MG63 (cell line): ENCODE data around the gene CASP5. TPM values are rescaled to one million over a fixed set of nuclear protein-coding genes. Genes with fewer than 3 reads are reported as not detected.
"Not testable (repeated sequence)": the region's sequence is repeated elsewhere in the genome, so short reads cannot be mapped to it uniquely, and the experiment has no call there.

Experiments used
- DNase-seq: peaks from one replicate; pipeline ENCODE4 v3.0.0-alpha.2; 2020
- H3K27me3 ChIP-seq: fragments of 250-450 bp; sonication (Bioruptor Pico); 2 replicates; pipeline ENCODE4 v1.5.1; 2020; ENCODE audit warnings: mild to moderate bottlenecking, moderate library complexity
- H3K36me3 ChIP-seq: fragments of 250-450 bp; sonication (Bioruptor Pico); 2 replicates; pipeline ENCODE4 v1.5.1; 2020; ENCODE audit warnings: mild to moderate bottlenecking, moderate library complexity
- H3K4me3 ChIP-seq: fragments of 250-450 bp; sonication (Bioruptor Pico); 2 replicates; pipeline ENCODE4 v1.5.1; 2020; ENCODE audit warnings: mild to moderate bottlenecking, moderate library complexity
- H3K9me3 ChIP-seq: fragments of 250-450 bp; sonication (Bioruptor Pico); 2 replicates; pipeline ENCODE4 v1.5.1; 2020; ENCODE audit warnings: mild to moderate bottlenecking, moderate library complexity
- total RNA-seq: library from RNA; depleted of rRNA; stranded (reverse); fragments of >200 nt; shearing (Covaris generic); gene quantifications from 2 replicates; pipeline ENCODE4 v1.2.3, GENCODE V29; 2014; ENCODE audit warnings: low replicate concordance

Gene CASP5
- total RNA-seq, 1 experiment from 2014 or later: not detected

DNA sequence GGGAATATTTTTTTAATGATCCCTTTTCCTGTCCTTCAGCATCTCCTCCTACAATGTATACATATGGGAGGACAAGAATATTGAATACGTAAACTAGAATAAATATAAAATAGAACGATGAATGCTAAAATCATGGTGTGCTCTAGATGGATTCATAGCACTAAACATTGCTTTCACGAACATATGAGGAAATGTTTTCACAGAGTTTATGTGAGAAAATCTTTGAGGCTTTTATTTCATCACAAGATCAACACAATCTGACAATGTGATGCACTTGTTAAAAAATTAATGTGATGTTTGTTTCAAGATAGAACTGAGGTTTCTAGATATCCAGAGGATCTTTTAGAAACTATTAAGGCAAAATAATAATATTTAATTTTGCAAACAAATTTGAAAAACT, 19.2 kb upstream of the CASP5 start:
- no peak for DNase-seq
- no peaks in the 10 kb centered on the region for H3K36me3 ChIP-seq
- no peaks in the 10 kb centered on the region for H3K27me3 ChIP-seq
- no peaks in the 10 kb centered on the region; the same call in 1 of the 2 replicates for H3K9me3 ChIP-seq
- no peak overlapping the region for H3K4me3 ChIP-seq

- DNase-seq: no peak
- no peak overlapping the region for H3K4me3 ChIP-seq
Measured at GRCh38 chr11:105040703-105041102, 17.7 kb upstream of the CASP5 start.

GRCh38 chr11:105034813-105035620, 12.0 kb upstream of the CASP5 start, which contains the start of gene CASP1:
Gene CASP1 (minus strand): TSS chr11:105035144. CDS start chr11:105035113, 31 bp downstream.
- Histone ChIP-seq H3K9me3 (no peaks in the 10 kb centered on the region; the same call in 1 of the 2 replicates), H3K27me3 (no peaks in the 10 kb centered on the region), H3K36me3 (no peaks in the 10 kb centered on the region), H3K4me3 (peak within 1 kb of the TSS; percentile 43)
- peak; percentile 40 for DNase-seq

More at GRCh38 chr11:105040703-105041102, 17.7 kb upstream of the CASP5 start:
- no peaks in the 10 kb centered on the region for H3K27me3 ChIP-seq
- no peaks in the 10 kb centered on the region; the same call in 1 of the 2 replicates for H3K9me3 ChIP-seq
- H3K36me3 ChIP-seq: no peaks in the 10 kb centered on the region

DNA sequence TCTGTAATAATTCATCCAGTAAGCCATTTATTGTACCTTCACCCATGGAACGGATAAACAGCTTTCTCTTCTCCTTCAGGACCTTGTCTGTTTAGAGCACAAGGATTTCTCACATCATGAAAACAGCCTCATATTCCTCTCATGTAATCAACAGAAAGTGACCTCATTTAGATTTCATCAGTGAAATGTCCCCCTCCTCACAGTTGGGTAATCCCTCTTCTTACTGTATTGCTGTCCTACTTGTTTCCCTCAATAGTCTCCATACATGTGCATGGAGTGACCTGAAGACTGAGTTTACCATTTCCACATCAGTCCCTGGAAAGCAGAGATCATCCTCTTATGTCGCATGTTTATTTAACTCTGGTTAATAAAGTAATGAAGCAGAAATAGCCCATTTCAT, 11.4 kb upstream of the CASP5 start:
- not testable (repeated sequence) for H3K9me3 ChIP-seq, H3K27me3 ChIP-seq, DNase-seq, H3K36me3 ChIP-seq
- peak overlapping the region; percentile 43 for H3K4me3 ChIP-seq

- Histone ChIP-seq H3K9me3 (no peaks in the 10 kb centered on the region; the same call in 1 of the 2 replicates), H3K4me3 (no peak overlapping the region), H3K36me3 (no peaks in the 10 kb centered on the region), H3K27me3 (no peaks in the 10 kb centered on the region)
- no peak for DNase-seq
Measured at GRCh38 chr11:105033781-105034180, 10.8 kb upstream of the CASP5 start.

DNA sequence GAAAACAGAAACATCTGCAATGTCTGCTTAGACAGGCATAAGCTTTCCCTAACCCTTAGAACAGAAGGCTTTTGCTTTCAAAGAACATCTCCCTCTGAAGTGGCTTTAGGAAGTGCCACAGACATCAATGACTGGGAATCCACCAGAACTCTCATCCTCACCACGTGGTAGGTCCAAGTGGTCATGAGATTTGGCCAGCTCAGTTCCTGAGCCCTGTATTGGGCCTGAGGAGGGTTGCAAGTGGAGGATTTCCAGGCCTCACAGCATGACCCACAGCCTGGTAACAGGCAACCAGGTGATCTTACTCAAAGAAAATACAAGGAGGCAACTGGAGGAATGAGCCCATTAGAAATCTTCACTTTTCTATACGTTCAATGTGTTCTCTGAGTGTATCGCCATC, 10.4 kb upstream of the CASP5 start:
- Histone ChIP-seq H3K9me3 (no peaks in the 10 kb centered on the region; the same call in 1 of the 2 replicates), H3K27me3 (no peaks in the 10 kb centered on the region), H3K36me3 (no peaks in the 10 kb centered on the region), H3K4me3 (no peak overlapping the region)
- DNase-seq: no peak

DNA sequence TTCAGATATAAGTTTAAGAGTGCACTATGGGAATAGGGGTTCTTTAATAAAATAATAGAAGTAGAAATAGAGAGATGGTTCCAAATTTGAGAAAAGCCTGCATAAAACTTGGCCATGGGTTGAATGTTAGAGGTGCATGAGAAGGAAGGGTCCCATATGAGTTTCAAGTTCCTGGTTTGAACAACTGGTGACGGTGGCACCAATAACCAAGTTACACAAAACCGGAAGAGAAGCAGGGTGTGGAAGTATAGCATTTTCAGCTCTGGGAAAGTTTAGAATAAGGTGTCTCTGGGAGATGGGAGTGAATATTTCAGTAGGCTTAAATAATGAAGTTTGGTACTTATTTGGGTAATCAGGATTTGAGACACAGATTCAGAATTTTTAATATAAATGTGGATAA, 9.5 kb upstream of the CASP5 start:
- H3K4me3 ChIP-seq: no peak overlapping the region
- no peak for DNase-seq
- no peaks in the 10 kb centered on the region for H3K27me3 ChIP-seq
- no peaks in the 10 kb centered on the region for H3K36me3 ChIP-seq
- H3K9me3 ChIP-seq: no peaks in the 10 kb centered on the region; the same call in 1 of the 2 replicates

DNA sequence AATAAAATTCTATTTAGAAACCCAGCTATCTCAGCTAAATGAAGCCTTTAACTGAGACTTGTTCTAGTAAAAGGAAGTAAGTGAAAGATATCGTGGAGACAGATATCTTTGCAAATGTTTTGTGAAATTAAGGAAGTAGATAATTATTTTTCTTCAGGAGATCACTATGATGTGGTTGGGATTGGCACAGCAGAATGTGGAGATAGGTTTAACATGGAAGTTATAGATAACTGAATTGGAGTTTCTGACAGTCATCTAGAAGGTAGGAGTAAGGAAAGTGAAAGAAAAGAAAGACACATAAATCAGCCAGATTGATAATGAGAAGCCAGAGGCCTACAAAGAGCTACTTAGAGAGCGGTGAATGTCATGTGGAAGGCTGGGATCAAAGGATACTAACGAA, 4.7 kb upstream of the CASP5 start:
- Histone ChIP-seq H3K9me3 (no peaks in the 10 kb centered on the region), H3K4me3 (no peak overlapping the region), H3K27me3 (no peaks in the 10 kb centered on the region), H3K36me3 (no peaks in the 10 kb centered on the region)
- DNase-seq: no peak

DNA sequence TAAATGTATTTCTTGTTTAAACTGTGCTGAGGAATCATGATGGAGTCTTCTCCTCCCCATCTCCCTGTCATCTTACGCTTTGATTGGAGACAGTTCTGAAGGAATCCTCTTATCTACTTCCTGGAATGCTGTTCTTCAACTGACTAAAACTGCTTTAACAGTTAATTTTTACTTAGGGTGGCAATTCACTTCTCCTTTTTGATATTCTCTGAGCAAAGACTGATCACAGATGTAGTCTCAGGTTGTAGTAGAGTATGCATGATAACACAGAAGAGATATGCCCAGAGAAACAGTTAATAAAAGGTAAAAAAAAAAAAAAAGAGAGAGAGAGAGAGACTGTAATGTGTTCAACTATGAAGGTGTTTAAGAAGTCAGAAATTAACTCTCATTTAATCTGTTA, 1.4 kb upstream of the CASP5 start:
- no peaks in the 10 kb centered on the region for H3K9me3 ChIP-seq
- no peaks in the 10 kb centered on the region for H3K27me3 ChIP-seq
- no peak for DNase-seq
- H3K36me3 ChIP-seq: no peaks in the 10 kb centered on the region
- H3K4me3 ChIP-seq: no peak overlapping the region

DNA sequence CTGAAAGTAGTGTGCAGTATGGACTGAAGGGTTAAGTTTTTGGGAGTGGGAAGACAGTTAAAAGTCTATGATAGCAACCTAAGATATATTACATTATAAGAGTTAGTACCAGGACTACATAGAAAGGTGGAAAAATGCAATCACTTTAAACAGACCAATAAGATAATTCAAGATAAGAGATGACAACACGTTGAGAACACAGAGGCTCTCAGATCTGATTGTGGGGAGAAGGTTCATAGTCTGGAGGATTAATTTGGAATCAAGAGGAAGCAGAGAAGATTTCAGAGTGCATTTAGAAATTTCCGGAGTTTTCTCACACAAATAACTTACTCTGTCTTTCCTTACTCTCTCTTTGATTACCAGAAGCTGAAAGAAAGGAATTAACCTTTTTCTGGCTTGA, 441 bp downstream of the CASP5 start:
- no peaks in the 10 kb centered on the region for H3K36me3 ChIP-seq
- no peak overlapping the region for H3K4me3 ChIP-seq
- no peaks in the 10 kb centered on the region for H3K9me3 ChIP-seq
- H3K27me3 ChIP-seq: no peaks in the 10 kb centered on the region
- no peak for DNase-seq

DNA sequence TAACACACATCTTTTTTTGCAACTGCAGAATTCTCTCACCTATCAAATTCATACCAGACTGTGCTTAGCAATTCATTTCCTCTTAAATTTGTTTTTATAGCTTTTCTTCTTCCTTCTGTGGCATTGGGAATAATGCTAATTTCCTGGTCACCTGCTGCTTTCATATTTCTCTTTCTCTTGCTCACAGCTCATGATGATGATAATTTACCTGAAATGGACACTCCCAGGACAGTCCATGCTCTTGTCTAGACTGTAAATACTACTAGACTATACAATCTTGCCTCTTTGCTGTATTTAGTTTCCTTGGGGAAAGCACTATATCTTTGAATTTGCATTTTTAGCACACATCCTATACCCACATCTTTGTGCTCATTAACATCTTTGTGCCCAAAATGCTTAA, 15.5 kb downstream of the CASP5 start:
- Histone ChIP-seq H3K36me3 (no peaks in the 10 kb centered on the region), H3K9me3 (no peaks in the 10 kb centered on the region), H3K4me3 (no peak overlapping the region), H3K27me3 (no peaks in the 10 kb centered on the region)
- DNase-seq: no peak

DNA sequence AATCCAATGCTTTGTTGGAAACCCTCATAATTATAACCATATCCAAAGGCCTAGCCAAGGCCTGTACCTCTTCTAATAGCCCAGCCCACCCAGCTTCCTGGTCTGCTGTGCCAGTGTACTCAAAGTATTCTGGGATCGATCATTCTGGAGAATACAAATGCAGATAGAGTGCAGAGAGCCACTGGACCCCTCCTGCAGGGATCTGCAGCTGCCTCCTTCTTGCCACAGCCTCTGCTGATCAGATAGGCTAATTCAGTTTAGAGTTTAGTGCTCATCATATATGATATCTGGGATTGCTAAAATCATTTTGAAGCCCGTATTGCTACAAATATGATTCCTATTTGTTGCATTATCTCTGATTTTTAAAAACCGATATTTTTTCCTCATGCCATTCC, 17.5 kb downstream of the CASP5 start:
- DNase-seq: no peak

GRCh38 chr11:105004021-105004420, 18.9 kb downstream of the CASP5 start:
- Histone ChIP-seq H3K27me3 (no peaks in the 10 kb centered on the region), H3K9me3 (no peaks in the 10 kb centered on the region), H3K4me3 (no peak overlapping the region), H3K36me3 (no peaks in the 10 kb centered on the region)
- DNase-seq: no peak

More for the DNA sequence above, 17.5 kb downstream of the CASP5 start:
- Histone ChIP-seq H3K36me3 (no peaks in the 10 kb centered on the region), H3K4me3 (no peak overlapping the region), H3K9me3 (no peaks in the 10 kb centered on the region), H3K27me3 (no peaks in the 10 kb centered on the region)

DNA sequence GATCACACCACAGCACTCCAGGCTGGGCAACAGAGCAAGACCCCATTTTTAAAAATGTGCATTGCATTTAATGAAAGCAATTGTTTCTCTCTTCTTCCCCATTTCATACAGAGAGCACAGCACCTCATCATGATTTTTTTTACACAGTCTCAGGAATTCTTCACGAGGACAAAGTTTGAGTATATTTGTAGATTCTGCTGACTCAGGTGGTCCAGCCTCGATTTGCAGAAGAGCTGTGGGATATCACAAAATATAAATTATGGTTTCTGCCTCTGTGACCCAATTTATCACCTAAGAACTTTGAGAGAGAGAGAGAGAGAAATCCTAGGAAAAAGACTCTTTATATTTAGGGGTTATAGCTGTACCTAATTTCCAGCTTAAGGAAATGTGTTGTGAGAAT, 19.8 kb downstream of the CASP5 start:
- H3K27me3 ChIP-seq: no peaks in the 10 kb centered on the region
- H3K9me3 ChIP-seq: no peaks in the 10 kb centered on the region
- no peak overlapping the region for H3K4me3 ChIP-seq
- no peak for DNase-seq
- no peaks in the 10 kb centered on the region for H3K36me3 ChIP-seq

GRCh38 chr11:105000797-105001196, 22.2 kb downstream of the CASP5 start:
- DNase-seq: no peak
- H3K4me3 ChIP-seq: no peak overlapping the region

DNA sequence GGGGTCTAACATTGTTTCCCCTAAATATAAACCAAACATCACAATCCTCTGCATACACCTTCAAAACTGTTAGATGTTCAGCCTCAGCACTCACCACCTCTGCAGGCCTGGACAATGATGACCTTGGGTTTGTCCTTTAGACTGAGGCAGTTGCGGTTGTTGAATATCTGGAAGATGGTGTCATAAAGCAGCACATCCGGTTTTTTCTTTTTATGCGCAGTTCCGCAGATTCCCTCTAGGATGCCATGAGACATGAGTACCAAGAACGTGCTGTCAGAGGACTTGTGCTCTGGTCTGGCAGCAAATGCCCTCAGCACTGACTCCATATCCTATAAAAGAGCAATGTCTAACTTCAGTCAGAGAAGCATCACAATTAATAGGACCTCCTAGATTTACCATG, 22.8 kb downstream of the CASP5 start:
- no peaks in the 10 kb centered on the region for H3K9me3 ChIP-seq
- peak; percentile 3 for DNase-seq
- no peak overlapping the region for H3K4me3 ChIP-seq
- H3K27me3 ChIP-seq: no peaks in the 10 kb centered on the region
- H3K36me3 ChIP-seq: no peaks in the 10 kb centered on the region

More at GRCh38 chr11:105000797-105001196, 22.2 kb downstream of the CASP5 start:
- H3K36me3 ChIP-seq: no peaks in the 10 kb centered on the region
- H3K9me3 ChIP-seq: no peaks in the 10 kb centered on the region
- no peaks in the 10 kb centered on the region for H3K27me3 ChIP-seq

- no peak overlapping the region for H3K4me3 ChIP-seq
- H3K27me3 ChIP-seq: no peaks in the 10 kb centered on the region
- H3K9me3 ChIP-seq: no peaks in the 10 kb centered on the region
- no peak for DNase-seq
- no peaks in the 10 kb centered on the region for H3K36me3 ChIP-seq
Measured at GRCh38 chr11:104999721-105000120, 23.2 kb downstream of the CASP5 start.

- DNase-seq: no peak
- H3K36me3 ChIP-seq: no peaks in the 10 kb centered on the region
- H3K9me3 ChIP-seq: no peaks in the 10 kb centered on the region
- H3K27me3 ChIP-seq: no peaks in the 10 kb centered on the region
- H3K4me3 ChIP-seq: no peak overlapping the region
Measured at GRCh38 chr11:104997288-104997687, 25.7 kb downstream of the CASP5 start.
